Activated T-cell treated with anti-CD3 and anti-CD28 coated beads for 24 hours (primary cell): ENCODE results near the gene TUFT1.

Source experiments
- DNase-seq: peaks from one replicate; pipeline ENCODE4 v3.0.0-alpha.2; 2020; ENCODE audit warnings: low read depth

Gene TUFT1

GRCh38 chr1:151539321-151540020 is 638 bp upstream of the TUFT1 start:
- no peak for DNase-seq

GRCh38 chr1:151540982-151541377 is 871 bp downstream of the TUFT1 start:
- DNase-seq, result no peak

GRCh38 chr1:151541752-151542151 is 1.6 kb downstream of the TUFT1 start:
- DNase-seq, result no peak

GRCh38 chr1:151542710-151543129 is 2.6 kb downstream of the TUFT1 start:
- no peak for DNase-seq

GRCh38 chr1:151545542-151545941 is 5.4 kb downstream of the TUFT1 start:
- DNase-seq, result no peak

GRCh38 chr1:151546011-151546925 is 6.2 kb downstream of the TUFT1 start:
- no peak for DNase-seq

- no peak for DNase-seq
Measured at GRCh38 chr1:151547119-151547899, 7.2 kb downstream of the TUFT1 start.

- no peak for DNase-seq
Measured at GRCh38 chr1:151547900-151548230, 7.8 kb downstream of the TUFT1 start.

- DNase-seq, result no peak
Measured at GRCh38 chr1:151549199-151549598, 9.1 kb downstream of the TUFT1 start.

- no peak for DNase-seq
Measured at GRCh38 chr1:151553659-151554058, 13.6 kb downstream of the TUFT1 start.

GRCh38 chr1:151556052-151556451 is 15.9 kb downstream of the TUFT1 start:
- no peak for DNase-seq

GRCh38 chr1:151562661-151563060 is 22.6 kb downstream of the TUFT1 start:
- no peak for DNase-seq

GRCh38 chr1:151563376-151563775 is 23.3 kb downstream of the TUFT1 start:
- DNase-seq, result no peak

- no peak for DNase-seq
Measured at GRCh38 chr1:151565502-151566189, 25.5 kb downstream of the TUFT1 start.

GRCh38 chr1:151568626-151569088 is 28.5 kb downstream of the TUFT1 start:
- no peak for DNase-seq

- DNase-seq, result no peak
Measured at GRCh38 chr1:151570819-151571218, 30.7 kb downstream of the TUFT1 start.

GRCh38 chr1:151574575-151575529 is 34.7 kb downstream of the TUFT1 start:
- no peak for DNase-seq

GRCh38 chr1:151577173-151577572 is 37.1 kb downstream of the TUFT1 start:
- no peak for DNase-seq

GRCh38 chr1:151578941-151579340 is 38.8 kb downstream of the TUFT1 start:
- DNase-seq, result no peak

- no peak for DNase-seq
Measured at GRCh38 chr1:151579436-151580225, 39.5 kb downstream of the TUFT1 start.
